NB4 (cell line): ENCODE results near the gene CRYZL1.

Experiments used
- DNase-seq: peaks from one replicate; pipeline ENCODE4 v3.0.0; 2010; ENCODE audit warnings: low read depth
- H3K4me3 ChIP-seq: one replicate; pipeline ENCODE4 v1.5.1; 2011; ENCODE audit warnings: mild to moderate bottlenecking, low read depth, low read length, moderate library complexity
- CTCF ChIP-seq: IDR thresholded peaks from one replicate; pipeline ENCODE4 v1.5.1; 2012; ENCODE audit warnings: low read depth, low read length
- MAX ChIP-seq: IDR thresholded peaks from 2 replicates; pipeline ENCODE4 v1.6.1; 2011; ENCODE audit warnings: low read depth, low read length
- MYC ChIP-seq: IDR thresholded peaks from 2 replicates; pipeline ENCODE4 v1.6.1; 2011; ENCODE audit warnings: low read depth, low read length
- POLR2A ChIP-seq: IDR thresholded peaks from 2 replicates; pipeline ENCODE4 v1.6.1; 2011; ENCODE audit warnings: mild to moderate bottlenecking; ENCODE audit not compliant: insufficient read length; ENCODE audit errors: extremely low read depth

The CRYZL1 gene

GRCh38 chr21:33549848-33550771 lies 91.4 kb downstream of the CRYZL1 start:
- no peak overlapping the region for H3K4me3 ChIP-seq
- DNase-seq: no peak
- TF ChIP-seq CTCF (no peak), MAX (no peak), MYC (no peak), POLR2A (no peak)

GRCh38 chr21:33546086-33546485 lies 95.5 kb downstream of the CRYZL1 start:
- no peak for TF ChIP-seq MYC
- no peak for TF ChIP-seq CTCF
- no peak for TF ChIP-seq MAX
- no peak for TF ChIP-seq POLR2A
- H3K4me3 ChIP-seq: peak overlapping the region; percentile 90
- DNase-seq: peak; percentile 56

GRCh38 chr21:33544451-33545195 lies 96.9 kb downstream of the CRYZL1 start:
- TF ChIP-seq CTCF (no peak), MAX (no peak), POLR2A (no peak), MYC (no peak)
- peak overlapping the region; percentile 90 for H3K4me3 ChIP-seq
- DNase-seq: no peak

- no peak; the same call in 1 of the 2 replicates for TF ChIP-seq MYC
- no peak for TF ChIP-seq MAX
- TF ChIP-seq POLR2A: no peak
- TF ChIP-seq CTCF: no peak
- peak; percentile 82 for DNase-seq
- H3K4me3 ChIP-seq: peak overlapping the region; percentile 90
Measured at GRCh38 chr21:33543505-33544129, 97.9 kb downstream of the CRYZL1 start.

- H3K4me3 ChIP-seq: peak within 1 kb of the TSS; percentile 90
- DNase-seq: peak; percentile 99
- no peak for TF ChIP-seq CTCF
- peak; percentile 63 for TF ChIP-seq MYC
- peak; percentile 92 for TF ChIP-seq POLR2A
- TF ChIP-seq MAX: no peak; the same call in 1 of the 2 replicates
Measured at GRCh38 chr21:33542640-33543504, 98.7 kb downstream of the CRYZL1 start, which contains the start of gene SON. Gene SON, plus strand, starts transcription at chr21:33543038. Its CDS starts 55 bp downstream, at chr21:33543093.
